Lung (tissue), 12 donors: ENCODE results near the gene DUSP21. TPM values are rescaled to one million over a fixed set of nuclear protein-coding genes. Genes with fewer than 3 reads are reported as not detected.

Experiments
- ATAC-seq: fragments of 200-7000 bp; cut with Tn5 transposase; one replicate; pipeline ENCODE4 v1.9.1; 2020; ENCODE audit warnings: moderate number of reproducible peaks; ENCODE audit not compliant: insufficient read depth, low FRiP score
- DNase-seq, 3 donors: peaks; one replicate each; pipeline ENCODE4 v3.0.0-alpha.2; 2013 to 2017
- H3K27ac ChIP-seq, 2 donors: one replicate each; pipeline ENCODE4 v1.5.1; 2013; ENCODE audit warnings: mild to moderate bottlenecking in 2 of 2, moderate library complexity in 2 of 2, control low read depth in 1 of 2, inconsistent platforms in 1 of 2, low read depth in 1 of 2, low read length in 1 of 2
- H3K27me3 ChIP-seq, 3 donors: one replicate each; pipeline ENCODE4 v1.5.1; 2013; ENCODE audit warnings: low read length in 2 of 3; ENCODE audit not compliant: control insufficient read depth in 3 of 3, insufficient read depth in 3 of 3
- H3K36me3 ChIP-seq, 4 donors: one replicate each; pipeline ENCODE4 v1.5.1; 2013; ENCODE audit warnings: low read length in 4 of 4, mild to moderate bottlenecking in 1 of 4, moderate library complexity in 1 of 4; ENCODE audit not compliant: control insufficient read depth in 4 of 4, insufficient read depth in 4 of 4
- H3K4me1 ChIP-seq, 5 donors: one replicate each; pipeline ENCODE4 v1.5.1; 2013; ENCODE audit warnings: low read length in 5 of 5, mild to moderate bottlenecking in 2 of 5, moderate library complexity in 1 of 5; ENCODE audit not compliant: control insufficient read depth in 5 of 5, insufficient read depth in 5 of 5
- H3K4me3 ChIP-seq: one replicate; pipeline ENCODE4 v1.5.1; 2013; ENCODE audit warnings: mild to moderate bottlenecking, control low read depth, moderate library complexity
- H3K9ac ChIP-seq, 2 donors: one replicate each; pipeline ENCODE4 v1.5.1; 2013; ENCODE audit warnings: low read length in 2 of 2, control low read depth in 1 of 2; ENCODE audit not compliant: insufficient read depth in 1 of 2
- H3K9me3 ChIP-seq, 4 donors: one replicate each; pipeline ENCODE4 v1.5.1; 2013; ENCODE audit warnings: low read length in 3 of 4, mild to moderate bottlenecking in 1 of 4, moderate library complexity in 1 of 4; ENCODE audit not compliant: control insufficient read depth in 4 of 4, insufficient read depth in 3 of 4
- WGBS, 2 donors: extraction: QIAGEN DNeasy Blood & Tissue Kit; methylation state at CpG; one replicate each; pipeline ENCODE4 v1.1.7; 2013; 5-methylcytosine and 5-hydroxymethylcytosine counted together
- polyA plus RNA-seq, 2 donors: library from polyadenylated mRNA; stranded (reverse); fragments of 200-250 nt; gene quantifications; one replicate each; pipeline ENCODE4 v1.2.1, GENCODE V29; 2013
- total RNA-seq, 2 donors: library from RNA; depleted of rRNA in 1 of 2; stranded (reverse); fragments of >200 nt in 1 of 2; gene quantifications; one replicate each; pipeline ENCODE4 v1.2.1, GENCODE V29; 2014 to 2021
- TF ChIP-seq, protein P1 (sequence below): IDR thresholded peaks from 2 replicates; pipeline ENCODE4 v1.5.1; 2012; ENCODE audit warnings: mild to moderate bottlenecking; ENCODE audit errors: control extremely low read depth, extremely low read depth
- donor health status: control.
- donor health status: control.
- donor health status: Bipolar disorder and iron deficiency.
- donor health status: healthy.
- donor health status: DM: yes; HTN: yes; CAD: no.

DUSP21 gene
- total and polyA plus RNA-seq, 4 donors = not detected

DNA sequence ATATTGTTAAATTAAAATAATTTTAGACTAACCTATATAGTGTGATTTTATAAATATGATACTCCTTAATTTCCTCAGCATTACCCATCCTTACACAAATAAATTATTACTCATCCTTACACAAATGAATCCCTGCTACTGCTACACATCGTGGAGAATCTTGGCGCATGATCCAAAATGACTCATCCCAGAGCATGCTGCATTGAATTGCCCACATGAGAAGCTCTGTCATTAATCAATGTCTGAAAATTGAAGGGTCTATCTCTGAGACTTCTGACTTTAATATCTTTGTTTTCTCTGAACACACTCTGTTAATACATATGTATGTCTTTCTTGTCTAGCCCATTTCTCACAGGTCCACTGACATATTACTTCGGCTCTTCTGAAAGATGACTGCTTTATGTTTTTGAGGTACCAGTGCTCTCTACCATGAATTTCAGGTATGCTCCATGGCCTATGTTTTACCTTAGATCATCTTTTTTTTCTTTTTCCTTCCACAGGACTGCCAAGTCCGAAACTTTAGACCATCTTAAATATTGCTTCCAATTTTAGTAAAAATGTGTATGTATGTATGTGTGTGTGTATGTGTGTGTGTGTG lies 15.7 kb upstream of the DUSP21 start:
- no peak overlapping the region for H3K4me3 ChIP-seq
- H3K36me3 ChIP-seq = no peaks in the 10 kb centered on the region
- no peak for ATAC-seq
- WGBS, 2 donors = 78 to 92% methylated on average over 4 of the region's 4 CpGs
- no peaks in the 10 kb centered on the region for H3K4me1 ChIP-seq
- TF ChIP-seq, protein P1, sequence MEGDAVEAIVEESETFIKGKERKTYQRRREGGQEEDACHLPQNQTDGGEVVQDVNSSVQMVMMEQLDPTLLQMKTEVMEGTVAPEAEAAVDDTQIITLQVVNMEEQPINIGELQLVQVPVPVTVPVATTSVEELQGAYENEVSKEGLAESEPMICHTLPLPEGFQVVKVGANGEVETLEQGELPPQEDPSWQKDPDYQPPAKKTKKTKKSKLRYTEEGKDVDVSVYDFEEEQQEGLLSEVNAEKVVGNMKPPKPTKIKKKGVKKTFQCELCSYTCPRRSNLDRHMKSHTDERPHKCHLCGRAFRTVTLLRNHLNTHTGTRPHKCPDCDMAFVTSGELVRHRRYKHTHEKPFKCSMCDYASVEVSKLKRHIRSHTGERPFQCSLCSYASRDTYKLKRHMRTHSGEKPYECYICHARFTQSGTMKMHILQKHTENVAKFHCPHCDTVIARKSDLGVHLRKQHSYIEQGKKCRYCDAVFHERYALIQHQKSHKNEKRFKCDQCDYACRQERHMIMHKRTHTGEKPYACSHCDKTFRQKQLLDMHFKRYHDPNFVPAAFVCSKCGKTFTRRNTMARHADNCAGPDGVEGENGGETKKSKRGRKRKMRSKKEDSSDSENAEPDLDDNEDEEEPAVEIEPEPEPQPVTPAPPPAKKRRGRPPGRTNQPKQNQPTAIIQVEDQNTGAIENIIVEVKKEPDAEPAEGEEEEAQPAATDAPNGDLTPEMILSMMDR = no peak
- peaks cover 0 to 15% (median 6%) of the 10 kb centered on the region in 3 donors for H3K27me3 ChIP-seq
- H3K9me3 ChIP-seq = no peaks in the 10 kb centered on the region
- H3K27ac ChIP-seq = no peak overlapping the region
- no peak for DNase-seq
- H3K9ac ChIP-seq = no peak overlapping the region

DNA sequence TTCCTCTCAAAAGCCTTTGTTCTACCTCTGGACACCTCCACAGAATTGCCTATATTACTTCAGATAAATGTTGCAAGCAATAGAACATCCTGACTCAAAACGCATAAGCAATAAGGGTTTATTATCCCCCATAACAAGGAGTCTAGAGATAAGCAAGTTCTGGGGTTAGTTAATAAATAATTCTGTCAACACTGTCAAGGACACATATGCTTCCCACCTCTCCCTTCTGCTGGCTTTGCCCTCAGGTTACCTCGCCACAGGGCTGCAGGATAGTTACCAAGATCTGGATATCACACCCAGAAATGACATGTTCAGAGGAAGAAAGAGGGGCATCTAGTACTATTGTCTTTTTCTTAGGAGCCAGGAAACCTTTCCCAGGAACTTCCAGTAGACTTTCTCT lies 14.0 kb upstream of the DUSP21 start:
- 49 to 63% methylated on average over 2 of the region's 2 CpGs for WGBS, 2 donors
- no peaks in the 10 kb centered on the region for H3K9me3 ChIP-seq
- ATAC-seq = no peak
- H3K9ac ChIP-seq = no peak overlapping the region
- peaks cover 0 to 13% (median 6%) of the 10 kb centered on the region in 3 donors for H3K27me3 ChIP-seq
- no peak overlapping the region for H3K4me3 ChIP-seq
- no peaks in the 10 kb centered on the region for H3K4me1 ChIP-seq
- TF ChIP-seq, protein P1 = no peak
- no peaks in the 10 kb centered on the region for H3K36me3 ChIP-seq
- no peak overlapping the region for H3K27ac ChIP-seq
- DNase-seq = no peak

DNA sequence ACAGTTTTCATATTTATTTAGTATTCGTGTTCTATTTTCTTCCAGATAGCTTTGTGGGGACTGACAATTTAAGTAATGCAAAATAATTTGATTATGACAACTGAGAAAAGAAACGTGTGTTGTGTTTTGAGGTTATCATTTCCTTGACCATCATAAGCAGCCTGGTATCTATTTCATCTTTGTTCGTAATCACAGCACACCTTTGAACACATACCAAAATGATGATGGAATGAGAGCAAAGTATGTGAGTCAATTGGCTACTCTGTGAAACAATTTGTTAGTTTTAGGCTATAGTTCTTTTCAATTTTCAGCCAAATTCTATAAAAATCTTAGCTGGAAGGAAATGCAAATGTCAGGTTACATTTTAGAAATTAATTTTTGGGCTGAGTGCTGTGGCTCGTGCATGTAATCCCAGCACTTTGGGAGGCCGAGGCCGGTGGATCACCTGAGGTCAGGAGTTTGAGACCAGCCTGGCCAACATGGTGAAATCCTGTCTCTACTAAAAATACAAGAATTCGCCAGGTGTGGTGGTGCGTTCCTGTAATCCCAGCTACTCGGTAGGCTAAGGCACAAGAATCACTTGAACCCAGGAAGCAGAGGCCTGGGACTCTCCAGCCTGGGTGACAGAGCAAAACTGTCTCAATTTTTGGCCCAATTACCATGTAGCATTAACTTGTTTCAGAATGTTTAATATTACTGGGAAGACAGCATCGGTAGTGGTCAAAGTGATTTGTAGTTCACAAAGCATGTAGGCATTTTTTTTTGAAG lies 1.1 kb upstream of the DUSP21 start:
- Histone ChIP-seq H3K27ac (no peak overlapping the region), H3K9ac (no peak overlapping the region), H3K4me3 (no peak overlapping the region), H3K9me3 (no peaks in the 10 kb centered on the region), H3K36me3 (no peaks in the 10 kb centered on the region), H3K4me1 (no peaks in the 10 kb centered on the region), H3K27me3 (peaks cover 0 to 15% (median 3%) of the 10 kb centered on the region in 3 donors)
- TF ChIP-seq, protein P1 = no peak
- DNase-seq = no peak
- WGBS, 2 donors = 89 to 96% methylated on average over 10 of the region's 10 CpGs
- no peak for ATAC-seq
